Measurements from ENCODE around the gene MRPL10. TPM values are rescaled to one million over a fixed set of nuclear protein-coding genes. Genes with fewer than 3 reads are reported as not detected.

MRPL10 gene
- total RNA-seq, 1 experiment from 2014 or later = 112 TPM

DNA sequence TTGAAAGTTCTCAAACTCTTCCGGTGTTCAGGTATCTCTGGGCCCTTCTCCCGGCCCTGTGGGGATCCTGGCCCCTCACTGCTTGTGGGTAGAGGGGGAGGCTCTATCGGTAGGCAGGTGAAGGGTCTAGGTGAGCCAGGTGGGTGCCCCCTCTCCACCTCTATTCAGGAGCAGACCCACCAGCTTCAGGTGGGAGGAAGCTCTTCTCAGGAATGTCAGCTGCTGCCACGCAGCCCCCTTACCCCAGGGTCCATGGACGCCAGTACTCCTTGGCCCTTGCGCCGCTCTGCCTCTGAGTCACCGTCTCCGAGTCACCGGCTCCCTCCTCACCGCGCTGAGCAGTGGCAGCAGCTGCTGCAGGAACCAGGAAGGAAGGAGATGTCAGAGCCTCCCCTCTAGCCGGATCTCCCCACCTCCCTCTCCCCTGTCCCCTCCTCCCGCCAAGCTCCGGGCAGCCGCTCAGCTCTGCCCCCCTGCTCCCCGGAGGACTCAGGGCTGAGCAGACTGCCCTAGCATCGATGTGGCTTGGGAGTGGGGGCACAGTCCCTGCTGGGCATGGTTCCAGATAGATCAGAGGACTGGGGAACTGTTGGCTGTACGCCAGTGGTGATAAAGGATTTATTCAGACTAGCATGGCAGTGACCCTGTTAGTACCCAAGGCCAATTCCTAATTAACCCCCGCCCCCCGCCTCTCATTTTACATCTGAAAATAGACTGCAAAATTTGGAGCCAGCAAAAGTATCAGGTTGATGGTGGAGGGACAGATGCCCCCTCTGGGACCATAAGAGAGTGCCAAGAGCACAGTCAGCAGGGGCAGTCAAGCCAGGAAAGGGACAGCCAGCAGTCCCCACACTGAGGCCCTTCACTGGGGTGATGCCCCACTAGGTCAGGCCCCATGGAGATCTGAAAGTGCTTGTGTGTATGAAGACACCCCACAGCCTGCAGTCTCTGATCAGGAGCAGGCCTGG, 9.6 kb downstream of the MRPL10 start, which contains the start of gene OSBPL7 (continued):
- TF ChIP-seq, protein P1, sequence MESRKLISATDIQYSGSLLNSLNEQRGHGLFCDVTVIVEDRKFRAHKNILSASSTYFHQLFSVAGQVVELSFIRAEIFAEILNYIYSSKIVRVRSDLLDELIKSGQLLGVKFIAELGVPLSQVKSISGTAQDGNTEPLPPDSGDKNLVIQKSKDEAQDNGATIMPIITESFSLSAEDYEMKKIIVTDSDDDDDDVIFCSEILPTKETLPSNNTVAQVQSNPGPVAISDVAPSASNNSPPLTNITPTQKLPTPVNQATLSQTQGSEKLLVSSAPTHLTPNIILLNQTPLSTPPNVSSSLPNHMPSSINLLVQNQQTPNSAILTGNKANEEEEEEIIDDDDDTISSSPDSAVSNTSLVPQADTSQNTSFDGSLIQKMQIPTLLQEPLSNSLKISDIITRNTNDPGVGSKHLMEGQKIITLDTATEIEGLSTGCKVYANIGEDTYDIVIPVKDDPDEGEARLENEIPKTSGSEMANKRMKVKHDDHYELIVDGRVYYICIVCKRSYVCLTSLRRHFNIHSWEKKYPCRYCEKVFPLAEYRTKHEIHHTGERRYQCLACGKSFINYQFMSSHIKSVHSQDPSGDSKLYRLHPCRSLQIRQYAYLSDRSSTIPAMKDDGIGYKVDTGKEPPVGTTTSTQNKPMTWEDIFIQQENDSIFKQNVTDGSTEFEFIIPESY (IDR thresholded peaks at IDR 0.05; ENCODE audit: extremely low read depth, insufficient replicate concordance, low read length) = peak; percentile 45
- peak; percentile 95 for TF ChIP-seq POLR2AphosphoS5 (IDR thresholded peaks at IDR 0.05; ENCODE audit: low read depth, low read length)
- TF ChIP-seq, protein P2, sequence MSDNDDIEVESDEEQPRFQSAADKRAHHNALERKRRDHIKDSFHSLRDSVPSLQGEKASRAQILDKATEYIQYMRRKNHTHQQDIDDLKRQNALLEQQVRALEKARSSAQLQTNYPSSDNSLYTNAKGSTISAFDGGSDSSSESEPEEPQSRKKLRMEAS (IDR thresholded peaks at IDR 0.05) = no peak; the same call in 1 of the 2 replicates
- TF ChIP-seq ZFX (IDR thresholded peaks at IDR 0.05) = no peak

DNA sequence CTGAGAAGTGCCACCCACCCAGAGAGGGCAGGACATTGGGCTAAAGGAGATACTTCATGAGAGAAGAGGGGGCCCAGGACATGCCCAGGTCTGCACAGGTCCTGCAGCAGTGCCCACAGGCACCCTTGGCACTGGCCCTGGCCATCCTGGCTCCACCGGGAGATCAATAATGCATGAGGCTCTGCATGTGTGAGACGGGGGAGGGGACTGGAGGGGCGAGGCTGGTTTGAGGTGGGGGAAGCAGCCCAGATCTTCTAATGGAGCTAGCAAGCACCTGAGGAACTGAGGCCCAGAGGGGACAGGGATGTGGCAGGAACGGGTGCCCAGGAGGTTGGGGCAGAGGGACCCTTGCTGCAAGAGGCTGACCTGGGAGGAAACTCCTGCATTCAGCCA, 10.3 kb downstream of the MRPL10 start:
- Histone ChIP-seq H3K4me1 (ENCODE audit: control insufficient read depth in 1 of 2, insufficient read depth in 2 of 2, low read length in 2 of 2) (peaks cover 16 to 27% of the 10 kb centered on the region in 2 experiments), H3K9me3 (ENCODE audit: control insufficient read depth in 1 of 2, insufficient read depth in 1 of 2, low read depth in 1 of 2, low read length in 2 of 2) (no peaks in the 10 kb centered on the region), H3K36me3 (ENCODE audit: control insufficient read depth in 1 of 2, insufficient read depth in 2 of 2, low read length in 2 of 2) (peaks cover 12 to 13% of the 10 kb centered on the region in 2 experiments; a peak in 3 of 4 replicates), H3K4me2 (ENCODE audit: low read length) (peak overlapping the region; percentile 93), H3K4me3 (replicated peaks in 1 of 2; ENCODE audit: low read depth in 1 of 2, low read length in 2 of 2) (peak overlapping the region; percentile 70 to 87), H3K9me2 (ENCODE audit: insufficient read depth) (no peaks in the 10 kb centered on the region), H3K9ac (ENCODE audit: low read length) (peak overlapping the region; percentile 75), H3K79me2 (ENCODE audit: insufficient read depth, low read length) (no peaks in the 10 kb centered on the region), H3K27ac (ENCODE audit: low read depth, low read length) (peak overlapping the region; percentile 47), H3K27me3 (ENCODE audit: insufficient read depth, low read length) (no peaks in the 10 kb centered on the region), H4K20me1 (ENCODE audit: insufficient read depth) (no peaks in the 10 kb centered on the region), H2AFZ (ENCODE audit: low read depth, low read length, poor library complexity, severe bottlenecking) (no peak overlapping the region)
- ATAC-seq = peak; percentile 8
- CTCF ChIA-PET = interaction anchor here (0.8 to 2.6 kb wide), 6 partner anchors 10 to 126 kb away, joined by 3 to 23 read pairs (median 4); partner anchors contain the start of genes LRRC46, MRPL10 and SCRN2
- intact Hi-C loops (cut with micrococcal nuclease) = no loop called here
- BruUV-seq (replicated peaks) = no TSS peak
- POLR2A ChIA-PET = interaction anchor here (0.9 to 1.2 kb wide), 3 partner anchors 10 to 164 kb away, joined by 4 to 18 read pairs (median 5); partner anchors contain the start of genes LRRC46, MRPL10 and SP2
- no peak for DNase-seq (ENCODE audit: low read depth, low spot score)
- RAD21 ChIA-PET (ENCODE audit: low non-redundant PET in 1 of 2, low total read pairs in 2 of 2, uncharacterized antibody in 2 of 2, unreplicated experiment in 2 of 2) = interaction anchor here in 1 of 2 experiments (0.8 kb wide), 1 partner anchor 11 kb away, joined by 3 read pairs; the partner anchor contains the start of genes LRRC46 and MRPL10
- TF ChIP-seq, protein P2 (IDR thresholded peaks at IDR 0.05) = no peak
- no peak for TF ChIP-seq CEBPB (IDR thresholded peaks at IDR 0.05; ENCODE audit: low read depth)
- TF ChIP-seq, protein P3, sequence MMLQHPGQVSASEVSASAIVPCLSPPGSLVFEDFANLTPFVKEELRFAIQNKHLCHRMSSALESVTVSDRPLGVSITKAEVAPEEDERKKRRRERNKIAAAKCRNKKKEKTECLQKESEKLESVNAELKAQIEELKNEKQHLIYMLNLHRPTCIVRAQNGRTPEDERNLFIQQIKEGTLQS (IDR thresholded peaks at IDR 0.05) = no peak
- no peak for TF ChIP-seq SIN3A (IDR thresholded peaks at IDR 0.05; ENCODE audit: low read depth)
- no peak for TF ChIP-seq ZNF274 (IDR thresholded peaks at IDR 0.05; ENCODE audit: low read depth, low read length)
- no peak for TF ChIP-seq CBX3 (IDR thresholded peaks at IDR 0.05; ENCODE audit: low read depth)
- TF ChIP-seq TCF7L2 (IDR thresholded peaks at IDR 0.05; ENCODE audit: borderline replicate concordance, extremely low read depth, insufficient read depth, insufficient read length) = no peak
- TF ChIP-seq, protein P1 (IDR thresholded peaks at IDR 0.05; ENCODE audit: extremely low read depth, insufficient replicate concordance, low read length) = no peak
- TF ChIP-seq EGR1 (IDR thresholded peaks at IDR 0.05; ENCODE audit: low read depth) = no peak
- TF ChIP-seq POLR2A (IDR thresholded peaks at IDR 0.05; ENCODE audit: borderline replicate concordance, extremely low read depth, insufficient read depth, insufficient read length) = no peak
- TF ChIP-seq EZH2 (IDR thresholded peaks at IDR 0.05) = no peak
- TF ChIP-seq RAD21 (IDR thresholded peaks at IDR 0.05; ENCODE audit: low read depth) = no peak
- no peak for TF ChIP-seq POLR2AphosphoS5 (IDR thresholded peaks at IDR 0.05; ENCODE audit: low read depth, low read length)
- TF ChIP-seq, protein P4, sequence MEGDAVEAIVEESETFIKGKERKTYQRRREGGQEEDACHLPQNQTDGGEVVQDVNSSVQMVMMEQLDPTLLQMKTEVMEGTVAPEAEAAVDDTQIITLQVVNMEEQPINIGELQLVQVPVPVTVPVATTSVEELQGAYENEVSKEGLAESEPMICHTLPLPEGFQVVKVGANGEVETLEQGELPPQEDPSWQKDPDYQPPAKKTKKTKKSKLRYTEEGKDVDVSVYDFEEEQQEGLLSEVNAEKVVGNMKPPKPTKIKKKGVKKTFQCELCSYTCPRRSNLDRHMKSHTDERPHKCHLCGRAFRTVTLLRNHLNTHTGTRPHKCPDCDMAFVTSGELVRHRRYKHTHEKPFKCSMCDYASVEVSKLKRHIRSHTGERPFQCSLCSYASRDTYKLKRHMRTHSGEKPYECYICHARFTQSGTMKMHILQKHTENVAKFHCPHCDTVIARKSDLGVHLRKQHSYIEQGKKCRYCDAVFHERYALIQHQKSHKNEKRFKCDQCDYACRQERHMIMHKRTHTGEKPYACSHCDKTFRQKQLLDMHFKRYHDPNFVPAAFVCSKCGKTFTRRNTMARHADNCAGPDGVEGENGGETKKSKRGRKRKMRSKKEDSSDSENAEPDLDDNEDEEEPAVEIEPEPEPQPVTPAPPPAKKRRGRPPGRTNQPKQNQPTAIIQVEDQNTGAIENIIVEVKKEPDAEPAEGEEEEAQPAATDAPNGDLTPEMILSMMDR (IDR thresholded peaks at IDR 0.05 in 2 of 3, conservative IDR thresholded peaks at IDR 0.05 in 1 of 3; ENCODE audit: borderline replicate concordance in 1 of 3, insufficient read depth in 1 of 3, low read depth in 2 of 3, low read length in 2 of 3) = no peak
- TF ChIP-seq ZFX (IDR thresholded peaks at IDR 0.05) = no peak

Data from HCT116 (cell line).